Spleen (tissue), 11 donors: ENCODE results near the gene PTGFR. TPM values are rescaled to one million over a fixed set of nuclear protein-coding genes. Genes with fewer than 3 reads are reported as not detected.

Source experiments
- DNase-seq: peaks from one replicate; pipeline ENCODE4 v3.0.0-alpha.2; 2020
- H3K27ac ChIP-seq, 8 donors: fragments of 200-600 bp; sonication (generic) in 7 of 8; 1 replicate in 4 of 8; 2 replicates in 4 of 8; pipeline versions ENCODE4 v1.5.0 to v1.8.0; 2016 to 2021; ENCODE audit warnings: inconsistent platforms in 4 of 8, mild to moderate bottlenecking in 4 of 8, moderate library complexity in 1 of 8
- H3K27me3 ChIP-seq, 7 donors: fragments of 200-600 bp; sonication (generic) in 6 of 7; replicated peaks in 1 of 7; 1 replicate in 4 of 7; 2 replicates in 3 of 7; pipeline versions ENCODE4 v1.5.0 to v1.8.0; 2016 to 2021; ENCODE audit warnings: inconsistent platforms in 3 of 7, mild to moderate bottlenecking in 1 of 7
- H3K36me3 ChIP-seq, 6 donors: fragments of 200-600 bp; sonication (generic) in 5 of 6; 1 replicate in 4 of 6; 2 replicates in 2 of 6; pipeline versions ENCODE4 v1.5.0 to v1.8.0; 2016 to 2021; ENCODE audit warnings: inconsistent platforms in 2 of 6
- H3K4me1 ChIP-seq, 6 donors: fragments of 200-600 bp; sonication (generic) in 5 of 6; 1 replicate in 3 of 6; 2 replicates in 3 of 6; pipeline versions ENCODE4 v1.5.0 to v1.8.0; 2016 to 2021; ENCODE audit warnings: inconsistent platforms in 3 of 6
- H3K4me3 ChIP-seq, 8 donors: fragments of 200-600 bp; sonication (generic) in 7 of 8; 1 replicate in 4 of 8; 2 replicates in 4 of 8; pipeline versions ENCODE4 v1.5.0 to v1.8.0; 2016 to 2021; ENCODE audit warnings: inconsistent platforms in 4 of 8, mild to moderate bottlenecking in 4 of 8, moderate library complexity in 2 of 8
- H3K9me3 ChIP-seq, 8 donors: fragments of 200-600 bp; sonication (generic) in 7 of 8; 1 replicate in 4 of 8; 2 replicates in 4 of 8; pipeline versions ENCODE4 v1.5.0 to v1.8.0; 2016 to 2021; ENCODE audit warnings: inconsistent platforms in 4 of 8
- CTCF ChIP-seq, 11 experiments: fragments of 200-600 bp in 7 of 11; fragments of 450-650 bp in 4 of 11; sonication (generic) in 4 of 11; IDR thresholded peaks in 8 of 11; conservative IDR thresholded peaks in 3 of 11; 1 replicate in 7 of 11; 2 replicates in 4 of 11; pipeline versions ENCODE4 v1.4.0 to v1.8.0; 2016 to 2021; ENCODE audit warnings: antibody characterized with exemption in 11 of 11, inconsistent platforms in 4 of 11, mild to moderate bottlenecking in 1 of 11
- POLR2A ChIP-seq, 3 donors: fragments of 450-650 bp; IDR thresholded peaks; one replicate each; pipeline ENCODE4 v1.5.1; 2017; ENCODE audit warnings: antibody characterized with exemption in 3 of 3, mild to moderate bottlenecking in 1 of 3
- POLR2AphosphoS5 ChIP-seq, 3 donors: sonication (generic); formaldehyde crosslinking; IDR thresholded peaks; one replicate each; pipeline ENCODE4 v1.5.1; 2017; ENCODE audit warnings: antibody characterized with exemption in 3 of 3
- WGBS, 5 donors: extraction: QIAGEN DNeasy Blood & Tissue Kit in 3 of 5; methylation state at CpG; one replicate each; pipeline versions ENCODE4 v1.1.5 to v1.1.7; 2013 to 2018; 5-methylcytosine and 5-hydroxymethylcytosine counted together
- intact Hi-C: fragments of 100-400 bp; cut with DNase I; formaldehyde crosslinking; loops from one replicate; pipeline ENCODE4 v1.15.0; 2023; ENCODE audit warnings: low total_unique reads
- polyA plus RNA-seq, 3 donors: library from polyadenylated mRNA; stranded (reverse); fragments of 200-250 nt; gene quantifications; one replicate each; pipeline ENCODE4 v1.2.1, GENCODE V29; 2013
- total RNA-seq, 7 donors: library from RNA; depleted of rRNA in 3 of 7; stranded (reverse); fragments of >200 nt in 3 of 7; fragmentation: NEBNext Ultra II Directional in 4 of 7; extraction: Animal tissue kit (Norgen Biotek cat#: 25700) in 4 of 7; gene quantifications; one replicate each; pipeline versions ENCODE4 v1.1.0 to v1.2.1, GENCODE V29; 2016 to 2021
- donor health status: healthy with polysubstance abuse.
- donor health status: DM: no; HTN: no; CAD: no; lungs with moderate emphysema.
- donor health status: DM: no; HTN: no; CAD: no.
- donor health status: Bipolar disorder and iron deficiency.
- donor health status: healthy.
- donor health status: DM: no; HTN: no; CAD: no.
- donor health status: DM: yes; HTN: yes; CAD: no.

Gene PTGFR
- total and polyA plus RNA-seq, 10 donors = 0.28 to 2.4 (median 0.47) TPM

- no peak for DNase-seq
- H3K27ac ChIP-seq = no peak overlapping the region
- H3K4me3 ChIP-seq = no peak overlapping the region
- intact Hi-C loops = no loop called here
- no peak for TF ChIP-seq POLR2A (IDR thresholded peaks at IDR 0.05)
- TF ChIP-seq POLR2AphosphoS5 (IDR thresholded peaks at IDR 0.05) = no peak
- TF ChIP-seq CTCF (IDR thresholded peaks at IDR 0.05 in 8 of 11, conservative IDR thresholded peaks at IDR 0.05 in 3 of 11) = no peak
- no peaks in the 10 kb centered on the region for H3K27me3 ChIP-seq
- H3K9me3 ChIP-seq = peaks cover 0 to 12% (median 9%) of the 10 kb centered on the region in 8 donors
- no peaks in the 10 kb centered on the region for H3K36me3 ChIP-seq
- no peaks in the 10 kb centered on the region for H3K4me1 ChIP-seq
Observed at GRCh38 chr1:78559680-78560079, 68.9 kb downstream of the PTGFR start.

GRCh38 chr1:78560811-78561210 is 70.0 kb downstream of the PTGFR start:
- Histone ChIP-seq H3K4me1 (no peaks in the 10 kb centered on the region), H3K4me3 (no peak overlapping the region), H3K36me3 (no peaks in the 10 kb centered on the region), H3K27ac (no peak overlapping the region), H3K27me3 (no peaks in the 10 kb centered on the region), H3K9me3 (peaks cover 0 to 5% (median 0%) of the 10 kb centered on the region in 8 donors)
- DNase-seq = no peak
- TF ChIP-seq POLR2A (IDR thresholded peaks at IDR 0.05) = no peak
- TF ChIP-seq CTCF (IDR thresholded peaks at IDR 0.05 in 8 of 11, conservative IDR thresholded peaks at IDR 0.05 in 3 of 11) = no peak
- TF ChIP-seq POLR2AphosphoS5 (IDR thresholded peaks at IDR 0.05) = no peak
- intact Hi-C loops = no loop called here
- WGBS, 5 donors = 86 to 97% (median 96%) methylated on average over 1 of the region's 1 CpG

GRCh38 chr1:78561856-78562255 is 71.1 kb downstream of the PTGFR start:
- no peak for DNase-seq
- Histone ChIP-seq H3K9me3 (peaks cover 0 to 5% (median 0%) of the 10 kb centered on the region in 8 donors), H3K4me1 (no peaks in the 10 kb centered on the region), H3K4me3 (no peak overlapping the region), H3K36me3 (no peaks in the 10 kb centered on the region), H3K27ac (no peak overlapping the region), H3K27me3 (no peaks in the 10 kb centered on the region)
- TF ChIP-seq POLR2A (IDR thresholded peaks at IDR 0.05) (no peak), CTCF (IDR thresholded peaks at IDR 0.05 in 8 of 11, conservative IDR thresholded peaks at IDR 0.05 in 3 of 11) (no peak), POLR2AphosphoS5 (IDR thresholded peaks at IDR 0.05) (no peak)
- intact Hi-C loops = no loop called here
- WGBS, 5 donors = 70 to 93% (median 74%) methylated on average over 2 of the region's 2 CpGs

- no peak for DNase-seq
- Histone ChIP-seq H3K4me3 (no peak overlapping the region), H3K9me3 (peaks cover 0 to 5% (median 0%) of the 10 kb centered on the region in 8 donors), H3K4me1 (no peaks in the 10 kb centered on the region), H3K27me3 (no peaks in the 10 kb centered on the region), H3K27ac (peak overlapping the region in 1 of 8 donors; percentile 10), H3K36me3 (no peaks in the 10 kb centered on the region)
- intact Hi-C loops = no loop called here
- WGBS, 5 donors = 60 to 82% (median 71%) methylated on average over 2 of the region's 2 CpGs
- no peak for TF ChIP-seq CTCF (IDR thresholded peaks at IDR 0.05 in 8 of 11, conservative IDR thresholded peaks at IDR 0.05 in 3 of 11)
- no peak for TF ChIP-seq POLR2AphosphoS5 (IDR thresholded peaks at IDR 0.05)
- TF ChIP-seq POLR2A (IDR thresholded peaks at IDR 0.05) = no peak
Observed at GRCh38 chr1:78565393-78565792, 74.6 kb downstream of the PTGFR start.
